GM18519 (cell line): ENCODE data around the gene CDK9.
"Not testable (repeated sequence)": the region's sequence is repeated elsewhere in the genome, so short reads cannot be mapped to it uniquely, and the experiment has no call there.

Experiments used
- ATAC-seq: cut with Tn5 transposase; IDR thresholded peaks from one replicate; pipeline ENCODE4 v1.9.1; 2021; ENCODE audit warnings: mild to moderate bottlenecking, moderate library complexity; ENCODE audit not compliant: unreplicated experiment, low FRiP score

The CDK9 gene

DNA sequence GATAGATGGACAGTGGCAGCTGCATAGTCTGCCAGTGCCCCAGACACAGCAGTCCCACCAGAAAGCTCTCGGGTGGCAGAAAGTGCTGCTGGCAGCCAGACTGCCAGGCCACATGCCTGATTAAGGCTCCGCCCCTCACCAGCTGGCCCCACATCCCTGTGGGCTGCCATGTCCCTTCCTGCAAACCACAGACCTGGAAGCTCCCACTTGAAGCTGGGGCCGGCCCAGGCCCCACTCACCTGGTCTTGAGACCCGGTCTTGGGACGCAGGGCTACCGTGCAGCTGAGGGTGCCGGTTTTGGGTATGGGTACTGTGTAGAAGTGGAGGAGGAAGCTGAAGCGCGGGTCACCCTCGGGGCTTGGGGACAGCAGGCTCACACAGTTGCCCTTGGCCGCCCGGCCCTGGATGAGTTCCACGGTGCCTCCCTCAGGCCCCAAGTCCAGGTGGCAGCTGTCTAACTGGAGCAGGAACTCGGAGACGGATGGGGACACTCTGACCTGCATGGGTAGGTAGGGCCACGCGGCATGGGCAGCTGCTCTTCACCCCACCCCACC lies 32.1 kb downstream of the CDK9 start:
- ATAC-seq: no peak

DNA sequence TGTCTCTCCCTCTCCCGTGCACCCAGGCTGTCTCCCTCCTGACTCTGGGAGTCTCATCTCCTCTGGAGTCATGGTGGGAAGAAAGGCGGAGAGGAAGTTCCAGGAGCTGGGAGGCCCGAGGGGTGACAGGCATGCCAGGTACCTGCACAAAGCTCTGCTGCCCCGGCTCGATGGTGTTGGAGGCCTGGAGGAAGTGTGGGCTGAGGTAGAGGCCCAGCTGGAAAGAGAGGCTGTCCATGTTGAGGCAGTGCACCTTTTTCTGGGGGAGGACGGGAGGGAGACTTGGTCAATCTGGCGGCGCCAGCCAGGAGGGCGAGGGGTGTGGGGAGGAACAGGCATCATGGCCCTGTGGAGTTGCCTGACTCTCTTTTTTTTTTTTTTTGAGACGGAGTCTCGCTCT lies 32.7 kb downstream of the CDK9 start:
- ATAC-seq: no peak

DNA sequence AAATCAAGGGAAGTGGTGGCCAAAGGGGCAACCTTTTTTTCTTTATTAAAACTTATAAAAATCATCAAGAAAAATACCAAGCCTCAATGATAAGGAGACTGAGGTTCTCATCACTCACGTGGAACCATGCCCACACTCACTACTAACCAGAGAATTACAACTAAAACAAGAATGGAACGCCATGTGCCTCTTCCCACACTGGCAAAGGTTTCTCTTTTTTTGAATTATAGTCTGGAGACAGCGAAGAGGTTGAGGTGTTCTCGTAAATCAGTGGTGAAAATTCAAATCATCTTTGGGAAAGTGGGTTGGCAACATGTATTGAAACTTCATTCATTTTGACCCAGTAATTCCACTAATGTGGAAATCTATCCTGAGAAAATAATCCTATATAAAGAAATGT lies 36.3 kb downstream of the CDK9 start:
- no peak for ATAC-seq

DNA sequence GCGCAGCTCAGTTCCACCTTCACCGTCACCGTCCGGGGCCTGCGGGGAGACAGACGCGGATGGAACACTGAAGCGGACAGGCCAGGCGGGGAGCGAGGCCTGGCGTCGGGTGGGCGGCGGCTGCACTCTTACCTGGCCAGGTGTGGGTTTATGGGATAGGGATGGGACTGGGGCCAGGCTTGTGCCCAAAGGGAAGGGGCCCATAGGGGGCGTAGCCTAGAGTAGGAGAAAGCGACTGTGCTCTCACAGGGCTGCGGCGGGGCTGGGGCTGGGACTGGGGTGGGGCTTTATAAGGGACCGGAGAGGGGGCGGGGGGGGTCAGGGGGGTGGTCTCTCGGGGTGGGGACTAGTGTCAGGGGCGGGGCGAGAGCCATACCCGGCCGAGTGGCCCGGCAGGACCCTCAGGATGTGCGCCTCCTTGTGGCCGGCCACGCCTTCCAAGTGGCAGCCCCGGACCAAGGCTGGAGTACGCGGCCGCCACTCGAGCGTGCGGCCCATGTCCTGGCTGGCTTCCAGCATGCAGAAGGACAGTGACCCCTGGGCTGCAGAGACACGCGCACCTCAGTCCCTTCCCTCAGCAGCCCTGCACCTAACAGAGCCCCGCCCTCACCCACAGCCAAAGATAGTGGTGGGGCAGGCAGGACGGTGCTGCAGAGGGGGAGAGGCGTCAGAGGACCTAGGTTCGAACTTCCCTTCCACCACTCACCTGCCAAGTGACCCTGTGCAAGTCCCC lies 39.7 kb downstream of the CDK9 start:
- no peak for ATAC-seq

DNA sequence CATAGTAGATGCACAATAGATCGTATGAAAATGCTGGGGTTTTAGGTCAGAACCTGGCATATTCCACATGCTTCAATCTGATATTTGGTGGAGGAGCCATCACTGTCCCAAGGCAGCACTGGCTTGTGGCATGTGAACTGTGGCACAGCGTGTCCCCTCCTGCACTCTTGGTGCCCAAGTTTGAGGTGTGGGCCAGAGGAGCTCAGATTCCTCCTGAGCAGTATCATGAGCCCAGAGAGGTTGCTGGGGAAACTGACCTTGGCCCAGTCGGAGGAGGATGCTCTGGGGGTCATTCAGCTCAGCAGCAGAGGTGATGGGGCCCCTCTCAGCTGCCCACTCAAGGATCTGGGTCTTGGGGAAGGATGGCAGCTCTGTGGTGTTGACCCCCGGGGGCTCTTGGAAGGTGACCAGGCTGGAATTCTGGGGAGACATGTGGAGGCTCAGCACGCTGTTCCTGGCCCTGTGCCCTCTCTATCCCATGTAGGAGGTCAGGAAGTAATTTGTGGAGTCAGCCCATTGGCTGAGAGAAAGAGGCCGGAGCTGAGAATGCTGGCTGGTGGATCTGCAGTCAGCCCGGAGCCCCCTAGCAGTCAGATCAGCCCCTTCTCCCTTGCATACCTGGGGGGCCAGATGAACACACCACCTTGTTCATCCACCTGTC lies 40.5 kb downstream of the CDK9 start:
- no peak for ATAC-seq

DNA sequence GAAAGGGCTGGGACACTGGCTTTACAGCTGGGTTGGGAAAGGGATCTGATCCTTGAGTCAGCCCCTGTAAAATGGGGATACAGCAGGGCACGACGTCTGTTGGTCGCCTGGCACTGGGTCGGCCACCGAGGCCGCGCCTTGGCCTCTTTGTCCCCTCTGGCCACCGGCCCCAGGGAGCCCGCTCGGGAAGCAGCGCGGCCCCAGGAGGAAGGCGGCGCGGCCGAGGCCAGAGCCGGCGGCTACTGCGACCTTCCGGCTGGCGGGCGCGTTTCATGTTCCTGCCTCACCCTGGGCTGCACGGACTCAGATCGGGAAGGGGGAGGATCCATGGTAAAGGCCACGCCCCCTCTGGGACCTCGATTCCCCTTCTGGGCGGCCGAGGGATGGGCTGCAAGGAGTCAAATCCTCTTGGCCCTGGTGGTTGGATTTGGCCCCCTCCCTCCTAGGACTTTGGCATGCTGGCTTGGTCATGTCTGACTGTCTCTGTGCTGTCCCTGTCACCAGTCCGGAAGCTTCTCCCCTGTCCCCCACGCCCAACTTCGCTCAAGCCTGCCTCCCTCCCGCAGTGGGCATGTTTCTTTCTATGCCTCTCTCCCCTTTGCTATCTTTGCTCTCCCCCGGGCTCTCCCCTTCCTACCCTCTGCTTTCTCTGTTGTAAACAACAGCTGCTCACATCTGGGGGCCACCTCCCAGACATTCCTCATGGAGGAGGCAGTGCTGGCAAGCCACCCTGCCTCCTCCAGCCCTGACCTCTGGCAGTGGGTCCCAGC lies 42.6 kb downstream of the CDK9 start:
- no peak for ATAC-seq

DNA sequence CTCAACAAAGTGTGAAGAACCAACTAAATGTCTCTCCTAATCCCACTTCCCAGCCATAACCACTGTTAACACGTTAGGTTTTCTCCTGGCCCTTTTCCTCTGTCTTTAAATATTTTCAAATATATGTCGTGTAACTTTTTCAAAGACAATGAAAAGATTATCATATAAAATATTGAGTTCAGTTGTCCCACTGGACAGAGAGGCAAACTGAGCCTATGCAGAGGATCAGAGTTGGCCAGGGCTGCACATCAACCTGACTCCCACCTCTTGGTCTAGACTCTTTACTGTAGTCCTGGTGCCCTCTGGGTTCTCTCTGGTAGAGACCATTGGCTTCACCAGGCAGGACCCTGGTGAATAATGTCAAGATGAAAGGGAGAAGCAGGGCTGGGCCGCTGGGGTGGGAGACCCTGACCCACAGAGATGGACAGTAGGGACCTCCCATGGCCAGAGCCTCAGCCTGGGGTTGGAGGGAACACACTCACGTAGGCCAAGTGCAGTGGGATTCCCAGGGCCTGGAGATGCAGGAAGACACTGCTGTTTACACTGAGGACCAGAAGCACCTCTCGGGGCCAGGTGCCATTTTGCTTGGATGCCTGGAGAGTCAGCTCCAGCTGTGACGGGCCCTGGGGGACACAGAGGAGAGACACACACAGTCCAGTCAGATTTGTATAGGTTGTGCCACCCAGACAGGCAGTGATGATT lies 43.5 kb downstream of the CDK9 start:
- ATAC-seq: no peak

DNA sequence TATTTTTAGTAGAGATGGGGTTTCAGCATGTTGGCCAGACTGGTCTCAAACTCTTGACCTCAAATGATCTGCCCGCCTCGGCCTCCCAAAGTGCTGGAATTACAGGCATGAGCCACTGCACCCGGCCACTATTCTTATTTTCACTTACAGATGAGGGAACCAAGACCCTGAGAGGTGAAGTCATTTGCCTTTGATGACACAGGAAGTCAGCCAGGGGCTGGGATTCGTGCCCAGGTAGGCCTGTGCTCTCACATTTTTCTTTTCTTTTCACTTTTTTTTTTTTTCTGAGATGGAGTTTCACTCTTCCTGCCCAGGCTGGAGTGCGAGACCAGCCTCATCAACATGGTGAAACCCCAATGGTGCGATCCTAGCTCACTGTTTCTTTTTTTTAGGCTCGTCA lies 46.4 kb downstream of the CDK9 start:
- no peak for ATAC-seq

DNA sequence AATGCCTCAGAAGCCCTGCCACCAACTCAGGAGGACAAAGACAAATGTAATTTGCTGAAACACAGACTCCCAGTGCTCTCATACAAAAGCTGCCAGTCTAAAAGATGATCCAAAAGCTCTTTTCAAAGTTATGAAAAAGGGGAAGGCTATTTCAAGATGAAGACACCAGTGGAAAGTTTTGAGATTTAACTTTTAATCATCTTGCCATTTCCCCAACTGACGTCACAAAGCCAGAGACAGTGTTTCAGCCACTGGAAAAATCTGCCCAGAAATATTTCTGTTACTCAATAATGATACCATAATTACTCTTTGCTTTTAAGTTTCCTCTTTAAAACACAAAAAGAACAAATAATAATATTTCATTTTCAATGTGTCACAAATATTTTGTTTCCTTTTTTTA lies 47.7 kb downstream of the CDK9 start:
- no peak for ATAC-seq

DNA sequence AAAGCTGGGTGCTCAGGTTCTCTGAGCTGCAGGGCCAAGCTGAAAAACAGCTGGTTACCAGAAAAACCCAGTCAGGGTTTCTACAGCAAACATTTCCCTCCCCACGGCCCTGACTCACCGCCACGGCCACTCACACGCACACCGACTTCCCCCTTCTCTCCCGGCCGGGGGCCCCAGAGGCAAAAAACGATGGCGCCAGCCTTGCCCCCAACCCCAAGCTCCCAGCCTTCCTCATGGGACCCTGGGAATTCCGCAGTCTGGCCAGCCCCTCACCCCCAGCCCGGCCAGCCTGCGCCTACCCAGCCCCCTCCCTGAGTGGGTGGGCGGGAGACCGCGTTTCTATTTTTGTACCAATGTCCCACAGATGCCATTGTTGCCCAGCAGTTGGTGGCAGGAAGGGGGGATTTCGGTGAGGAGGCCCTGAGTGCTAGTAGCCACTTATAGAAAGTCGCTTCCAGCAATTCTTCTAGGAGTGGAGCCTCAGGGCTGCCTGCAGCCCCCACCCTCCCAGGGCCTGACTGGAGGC lies 50.2 kb downstream of the CDK9 start:
- ATAC-seq: no peak

DNA sequence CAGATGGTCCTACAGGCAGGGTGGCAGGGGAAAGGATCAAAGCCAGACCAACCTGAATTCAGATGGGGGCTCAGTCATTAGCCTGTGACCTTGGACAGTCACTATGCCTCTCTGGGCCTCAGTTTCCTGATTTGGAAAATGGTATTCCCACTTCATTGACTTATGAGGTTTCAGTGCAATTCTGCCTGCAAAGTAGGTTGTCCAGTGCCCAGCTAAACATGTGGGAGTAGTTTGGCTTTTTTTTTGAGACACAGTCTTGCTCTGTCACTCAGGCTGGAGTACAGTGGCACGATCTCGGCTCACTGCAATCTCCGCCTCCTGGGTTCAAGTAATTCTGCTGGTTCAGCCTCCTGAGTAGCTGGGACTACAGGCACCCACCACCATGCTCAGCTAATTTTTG lies 50.7 kb downstream of the CDK9 start:
- ATAC-seq: not testable (repeated sequence)

DNA sequence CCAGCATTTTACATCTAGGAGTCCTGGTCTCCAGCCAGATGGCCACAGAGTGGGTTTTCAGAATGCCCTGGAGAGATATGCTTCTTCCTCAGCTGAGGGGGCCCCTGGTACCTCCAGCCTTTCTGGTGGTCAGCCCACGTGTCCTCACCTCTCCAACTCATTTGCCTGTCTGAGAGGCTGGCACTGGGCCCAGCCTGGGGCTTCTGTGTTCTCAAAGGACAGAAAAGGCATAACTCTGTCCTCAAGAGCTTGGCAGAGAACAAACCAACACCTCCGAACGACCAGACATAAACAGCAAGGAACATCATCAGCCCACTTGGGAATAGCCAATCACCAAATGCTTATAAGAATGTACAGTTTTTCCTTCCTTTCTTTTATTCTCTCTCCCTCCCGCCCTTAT lies 51.5 kb downstream of the CDK9 start:
- no peak for ATAC-seq

DNA sequence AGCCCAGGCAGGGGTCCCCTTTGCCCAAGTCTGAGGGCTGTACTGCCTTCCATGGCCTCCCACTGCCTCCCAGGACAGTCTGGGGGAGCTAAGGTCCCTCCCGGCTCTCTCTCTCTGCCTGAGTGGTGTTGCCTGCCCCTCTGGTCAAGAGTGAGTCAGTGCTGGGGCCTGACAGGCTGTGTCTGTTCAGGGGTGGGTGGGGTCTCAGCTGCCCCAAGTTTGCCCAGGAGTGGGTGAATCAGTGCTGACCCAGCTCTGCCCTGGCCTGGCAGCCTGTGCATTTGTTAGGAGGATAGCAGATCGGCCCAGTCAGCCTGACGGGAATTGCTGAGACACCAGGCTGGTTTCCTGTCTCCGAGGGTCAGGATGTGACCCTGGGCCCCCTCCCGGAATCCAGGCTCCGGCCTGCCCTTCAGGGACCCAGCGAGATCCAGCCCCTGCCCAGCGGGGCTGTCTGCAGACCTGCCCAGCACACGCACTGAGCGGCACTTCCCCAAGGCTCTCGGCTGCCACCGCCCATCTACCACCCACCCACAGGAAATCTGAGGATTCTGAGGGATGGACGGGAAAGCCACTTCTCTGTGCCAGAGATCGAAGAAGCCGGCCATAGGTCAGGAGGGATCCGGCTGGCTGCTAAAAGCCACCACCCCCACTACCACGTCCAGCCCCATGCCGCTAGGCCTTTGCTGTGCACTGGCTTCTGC lies 52.7 kb downstream of the CDK9 start:
- ATAC-seq: no peak
